Brain microvascular endothelial cell (primary cell): ENCODE data around the gene FUT4.
"Not testable (repeated sequence)": the region's sequence is repeated elsewhere in the genome, so short reads cannot be mapped to it uniquely, and the experiment has no call there.

Experiments used
- DNase-seq: peaks from one replicate; pipeline ENCODE4 v3.0.0-alpha.2; 2020
- H3K27ac ChIP-seq: fragments of 250-450 bp; sonication (Bioruptor Pico); 2 replicates; pipeline ENCODE4 v1.5.1; 2020; ENCODE audit warnings: mild to moderate bottlenecking, moderate library complexity
- H3K27me3 ChIP-seq: fragments of 250-450 bp; sonication (Bioruptor Pico); replicated peaks from 2 replicates; pipeline ENCODE4 v1.5.1; 2020; ENCODE audit warnings: mild to moderate bottlenecking
- H3K36me3 ChIP-seq: fragments of 250-450 bp; sonication (Bioruptor Pico); replicated peaks from 2 replicates; pipeline ENCODE4 v1.5.1; 2020; ENCODE audit warnings: mild to moderate bottlenecking
- H3K4me3 ChIP-seq: 2 replicates; pipeline ENCODE4 v1.5.1; 2011; ENCODE audit warnings: low read depth, mild to moderate bottlenecking, control low read depth, low read length, moderate library complexity
- CTCF ChIP-seq: IDR thresholded peaks from 2 replicates; pipeline ENCODE4 v1.5.1; 2011; ENCODE audit warnings: low read depth, mild to moderate bottlenecking, moderate library complexity, low read length, control low read depth, inconsistent platforms; ENCODE audit errors: missing control alignments
- in situ Hi-C: cut with HindIII; loops from 2 replicates; pipeline ENCODE4 v1.10.0; 2017; ENCODE audit warnings: low sequenced_read_pairs, low pct_ligation_motif_present

FUT4 gene

GRCh38 chr11:94543695-94544645 lies at the start of gene FUT4:
Gene FUT4 (plus strand): TSS chr11:94543921. CDS start chr11:94544134, 213 bp downstream.
- in situ Hi-C loops: no loop called here
- no peak for TF ChIP-seq CTCF
- Histone ChIP-seq H3K27ac (peak within 1 kb of the TSS; percentile 73), H3K27me3 (no peaks in the 10 kb centered on the region), H3K36me3 (no peaks in the 10 kb centered on the region), H3K4me3 (peak within 1 kb of the TSS; percentile 63)
- DNase-seq: peak; percentile 64

- peak overlapping the region; percentile 84 for H3K4me3 ChIP-seq
- peak overlapping the region; percentile 75 for H3K27ac ChIP-seq
- in situ Hi-C loops: no loop called here
- no peak for DNase-seq
- H3K27me3 ChIP-seq: no peaks in the 10 kb centered on the region
- H3K36me3 ChIP-seq: peaks cover 12% of the 10 kb centered on the region
- no peak for TF ChIP-seq CTCF
Observed at GRCh38 chr11:94494126-94494680, 49.5 kb upstream of the FUT4 start.

DNA sequence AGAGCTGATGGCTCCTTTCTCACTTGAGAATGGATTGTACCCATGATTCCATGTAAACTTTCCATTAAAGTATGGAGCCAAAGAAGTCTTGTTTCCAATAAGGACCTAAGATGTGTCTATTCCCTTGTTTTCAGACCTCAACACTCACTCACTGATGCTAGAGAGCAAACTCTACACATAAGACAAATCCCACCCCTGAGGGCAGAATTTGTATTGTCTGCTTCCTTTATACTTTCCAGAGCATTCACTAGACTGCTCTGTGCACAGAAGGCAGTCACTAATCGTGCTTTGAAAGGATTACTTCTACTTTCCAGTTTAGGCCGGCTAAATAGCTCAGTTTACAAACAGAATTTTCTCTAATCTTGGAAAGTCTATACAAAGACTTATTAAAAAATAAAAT lies 43.5 kb upstream of the FUT4 start:
- in situ Hi-C loops: no loop called here
- TF ChIP-seq CTCF: no peak
- H3K4me3 ChIP-seq: no peak overlapping the region

DNA sequence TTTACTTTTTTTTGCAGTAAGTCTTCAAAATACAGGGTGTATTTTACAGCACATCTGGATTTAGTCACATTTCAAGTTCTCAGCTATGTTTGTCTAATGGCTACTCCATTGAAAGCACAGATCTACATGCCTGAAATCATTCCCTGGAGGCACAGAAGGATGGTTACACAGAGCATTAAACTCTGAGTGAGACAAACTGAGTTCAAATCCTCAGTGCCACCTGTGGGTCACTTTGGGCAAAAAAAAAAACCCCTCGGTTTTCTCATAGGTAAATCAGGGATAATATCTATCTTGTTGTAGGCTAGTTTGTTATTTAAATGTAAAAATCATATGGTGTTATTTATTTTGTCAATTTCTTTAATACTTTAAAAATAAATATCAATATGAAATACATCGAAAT lies 42.2 kb upstream of the FUT4 start:
- in situ Hi-C loops: no loop called here
- Histone ChIP-seq H3K27ac (no peak overlapping the region), H3K27me3 (no peaks in the 10 kb centered on the region), H3K36me3 (peaks cover 17% of the 10 kb centered on the region), H3K4me3 (no peak overlapping the region)
- no peak for DNase-seq
- TF ChIP-seq CTCF: no peak

More for the DNA sequence above, 43.5 kb upstream of the FUT4 start:
- no peak overlapping the region for H3K27ac ChIP-seq
- no peaks in the 10 kb centered on the region for H3K27me3 ChIP-seq
- H3K36me3 ChIP-seq: peaks cover 17% of the 10 kb centered on the region
- no peak for DNase-seq

GRCh38 chr11:94504689-94505293 lies 38.9 kb upstream of the FUT4 start:
- DNase-seq: peak; percentile 61
- TF ChIP-seq CTCF: peak; percentile 43
- Histone ChIP-seq H3K36me3 (peaks cover 4% of the 10 kb centered on the region), H3K4me3 (no peak overlapping the region), H3K27ac (no peak overlapping the region), H3K27me3 (no peaks in the 10 kb centered on the region)
- in situ Hi-C loops: no loop called here

DNA sequence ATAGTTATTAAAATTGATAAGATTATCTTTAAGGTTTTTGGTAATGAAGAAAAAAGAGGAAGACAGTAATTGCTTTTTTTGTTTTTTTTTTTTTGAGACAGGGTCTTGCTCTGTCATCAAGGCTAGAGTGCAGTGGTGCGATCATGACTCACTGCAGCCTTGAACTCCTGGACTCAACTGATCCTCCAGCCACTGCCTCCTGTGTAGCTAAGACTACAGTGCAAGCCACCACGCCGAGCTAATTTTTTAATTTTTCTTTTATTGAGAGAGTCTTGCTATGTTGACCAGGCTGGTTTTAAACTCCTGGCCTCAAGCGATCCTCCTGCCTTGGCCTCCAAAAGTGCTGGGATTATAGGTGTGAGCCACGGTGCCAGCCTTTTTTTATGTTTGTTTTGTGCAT lies 37.2 kb upstream of the FUT4 start:
- DNase-seq, H3K4me3 ChIP-seq, H3K27ac ChIP-seq, H3K36me3 ChIP-seq, H3K27me3 ChIP-seq, in situ Hi-C loops: not testable (repeated sequence)
